GM21423 (cell line): ENCODE measurements around the gene SOCS7.

Experiments used
- ATAC-seq: cut with Tn5 transposase; IDR thresholded peaks from one replicate; pipeline ENCODE4 v1.9.1; 2021; ENCODE audit warnings: mild to moderate bottlenecking, moderate library complexity; ENCODE audit not compliant: unreplicated experiment

Gene SOCS7

GRCh38 chr17:38358586-38359513, 7.2 kb downstream of the SOCS7 start:
- no peak for ATAC-seq

- no peak for ATAC-seq
Observed at GRCh38 chr17:38361694-38362465, 10.2 kb downstream of the SOCS7 start.

GRCh38 chr17:38363016-38363415, 11.4 kb downstream of the SOCS7 start:
- no peak for ATAC-seq

GRCh38 chr17:38364741-38365140, 13.1 kb downstream of the SOCS7 start:
- no peak for ATAC-seq

- ATAC-seq: no peak
Observed at GRCh38 chr17:38369124-38369886, 17.7 kb downstream of the SOCS7 start.

- no peak for ATAC-seq
Observed at GRCh38 chr17:38379448-38379847, 27.8 kb downstream of the SOCS7 start.

- no peak for ATAC-seq
Observed at GRCh38 chr17:38395090-38395489, 43.4 kb downstream of the SOCS7 start.

GRCh38 chr17:38397227-38397626, 45.6 kb downstream of the SOCS7 start:
- no peak for ATAC-seq

- no peak for ATAC-seq
Observed at GRCh38 chr17:38400286-38400685, 48.6 kb downstream of the SOCS7 start.

- no peak for ATAC-seq
Observed at GRCh38 chr17:38401459-38401858, 49.8 kb downstream of the SOCS7 start.

GRCh38 chr17:38402897-38403296, 51.3 kb downstream of the SOCS7 start:
- ATAC-seq: no peak

- no peak for ATAC-seq
Observed at GRCh38 chr17:38403491-38403890, 51.8 kb downstream of the SOCS7 start.

GRCh38 chr17:38404174-38404943, 52.7 kb downstream of the SOCS7 start:
- ATAC-seq: no peak

GRCh38 chr17:38405654-38406053, 54.0 kb downstream of the SOCS7 start:
- ATAC-seq: no peak

- no peak for ATAC-seq
Observed at GRCh38 chr17:38410201-38410600, 58.6 kb downstream of the SOCS7 start.

GRCh38 chr17:38415250-38416194, 63.9 kb downstream of the SOCS7 start:
- ATAC-seq: no peak

GRCh38 chr17:38416840-38417209, 65.2 kb downstream of the SOCS7 start:
- ATAC-seq: no peak

GRCh38 chr17:38417210-38417951, 65.7 kb downstream of the SOCS7 start:
- ATAC-seq: no peak
